Sigmoid colon (tissue), 4 donors: ENCODE data around the gene HOXB5.

Experiments used
- CTCF ChIP-seq, 4 experiments: fragments of 450-650 bp in 3 of 4; fragments of 200-600 bp in 1 of 4; IDR thresholded peaks; one replicate each; pipeline ENCODE4 v1.5.1; 2016 to 2019; ENCODE audit warnings: antibody characterized with exemption in 4 of 4, mild to moderate bottlenecking in 3 of 4, moderate library complexity in 2 of 4
- EP300 ChIP-seq, 4 donors: sonication (generic); formaldehyde crosslinking; IDR thresholded peaks; one replicate each; pipeline ENCODE4 v1.6.1; 2017; ENCODE audit warnings: antibody characterized with exemption in 4 of 4
- POLR2A ChIP-seq, 2 donors: fragments of 450-650 bp; IDR thresholded peaks; one replicate each; pipeline ENCODE4 v1.6.1; 2016; ENCODE audit warnings: antibody characterized with exemption in 2 of 2, mild to moderate bottlenecking in 2 of 2, moderate library complexity in 2 of 2
- POLR2AphosphoS5 ChIP-seq, 4 donors: sonication (generic); formaldehyde crosslinking; IDR thresholded peaks; one replicate each; pipeline ENCODE4 v1.6.1; 2017; ENCODE audit warnings: antibody characterized with exemption in 4 of 4

- TF ChIP-seq POLR2A (IDR thresholded peaks at IDR 0.05) (no peak), CTCF (IDR thresholded peaks at IDR 0.05) (no peak), POLR2AphosphoS5 (IDR thresholded peaks at IDR 0.05) (no peak), EP300 (IDR thresholded peaks at IDR 0.05) (no peak)
Measured at GRCh38 chr17:48569240-48569582, 24.4 kb downstream of the HOXB5 start.
